Hippocampal formation (tissue), 2 donors: ENCODE results near the gene PAX4.

ENCODE experiments used
- DNase-seq, 2 donors: peaks; one replicate each; lab custom pipeline; 2025; lab: John Stamatoyannopoulos, UW

PAX4 gene, protein sequence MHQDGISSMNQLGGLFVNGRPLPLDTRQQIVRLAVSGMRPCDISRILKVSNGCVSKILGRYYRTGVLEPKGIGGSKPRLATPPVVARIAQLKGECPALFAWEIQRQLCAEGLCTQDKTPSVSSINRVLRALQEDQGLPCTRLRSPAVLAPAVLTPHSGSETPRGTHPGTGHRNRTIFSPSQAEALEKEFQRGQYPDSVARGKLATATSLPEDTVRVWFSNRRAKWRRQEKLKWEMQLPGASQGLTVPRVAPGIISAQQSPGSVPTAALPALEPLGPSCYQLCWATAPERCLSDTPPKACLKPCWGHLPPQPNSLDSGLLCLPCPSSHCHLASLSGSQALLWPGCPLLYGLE

DNA sequence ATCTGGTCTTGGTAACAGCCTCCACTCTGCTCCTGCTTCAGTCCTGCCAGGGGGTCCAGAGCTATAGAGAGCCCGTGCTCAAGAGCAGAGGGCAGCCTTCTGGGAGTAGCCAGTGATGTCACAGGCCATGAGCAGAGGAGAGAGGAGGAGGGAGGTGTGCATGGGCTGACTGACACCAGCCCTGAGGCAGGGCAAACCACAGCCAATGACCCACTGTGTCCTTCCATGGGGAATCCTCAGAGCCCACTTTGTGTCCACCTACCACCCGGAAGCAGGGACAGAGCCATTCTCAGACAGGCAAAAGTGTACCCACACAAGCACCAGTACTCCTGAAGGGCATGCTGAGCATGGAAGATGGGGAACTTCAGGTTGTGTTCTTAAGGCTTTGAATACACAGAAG lies at the start of gene PAX4:
PAX4 (minus strand) TSS at position 101 of the 400 bp plus-strand sequence. CDS start 2,214 bp downstream, outside the sequence.
- DNase-seq = no peak

DNA sequence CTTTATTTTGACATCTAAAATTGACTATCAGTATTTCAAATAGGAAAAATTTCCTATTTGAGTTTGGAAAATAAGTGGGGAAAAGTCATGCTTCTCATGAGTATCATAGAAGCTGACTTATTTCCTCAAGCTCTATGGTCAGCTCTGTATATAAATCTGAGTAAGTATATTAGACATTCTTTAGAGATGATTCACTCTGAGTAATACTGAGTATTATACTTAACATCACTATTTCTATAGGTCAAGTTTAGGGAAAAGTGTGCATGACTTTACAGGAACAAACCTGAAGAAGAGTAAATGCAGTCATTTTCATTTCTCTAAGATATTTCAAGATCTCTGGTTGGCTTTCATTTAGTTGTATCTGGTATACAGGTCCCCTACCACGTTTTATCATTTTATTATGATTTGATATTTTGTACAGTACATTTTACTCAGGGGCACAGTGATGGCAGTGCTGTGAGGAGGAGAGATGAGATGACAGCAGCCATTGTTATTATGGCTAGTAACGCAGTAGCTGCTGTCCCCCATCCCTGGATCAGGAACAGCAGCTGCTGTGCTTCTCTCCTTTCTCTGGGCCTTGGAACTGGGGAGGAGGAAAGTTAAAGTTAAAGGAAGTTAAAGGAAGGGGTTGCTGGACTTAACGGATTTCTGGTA lies 49.2 kb upstream of the PAX4 start:
- no peak for DNase-seq

DNA sequence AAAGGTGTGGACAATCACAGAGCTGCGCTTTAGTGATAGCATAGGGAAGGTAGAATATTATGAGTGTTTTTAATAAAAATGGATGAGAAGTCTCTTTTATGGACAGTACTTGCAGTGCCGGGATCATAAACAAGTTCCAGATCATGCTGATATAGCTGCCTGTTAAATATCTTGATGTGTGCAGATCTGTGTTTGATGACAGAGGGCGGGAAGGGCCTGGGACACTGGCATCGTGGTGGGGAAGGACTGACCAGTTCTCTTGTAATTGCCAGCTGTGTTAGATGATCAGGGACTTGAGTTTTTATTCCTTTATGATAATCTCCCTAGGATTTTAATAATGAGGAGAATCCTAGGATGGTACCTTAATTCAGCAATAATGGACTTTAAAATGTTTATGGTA lies 48.7 kb upstream of the PAX4 start:
- no peak for DNase-seq

DNA sequence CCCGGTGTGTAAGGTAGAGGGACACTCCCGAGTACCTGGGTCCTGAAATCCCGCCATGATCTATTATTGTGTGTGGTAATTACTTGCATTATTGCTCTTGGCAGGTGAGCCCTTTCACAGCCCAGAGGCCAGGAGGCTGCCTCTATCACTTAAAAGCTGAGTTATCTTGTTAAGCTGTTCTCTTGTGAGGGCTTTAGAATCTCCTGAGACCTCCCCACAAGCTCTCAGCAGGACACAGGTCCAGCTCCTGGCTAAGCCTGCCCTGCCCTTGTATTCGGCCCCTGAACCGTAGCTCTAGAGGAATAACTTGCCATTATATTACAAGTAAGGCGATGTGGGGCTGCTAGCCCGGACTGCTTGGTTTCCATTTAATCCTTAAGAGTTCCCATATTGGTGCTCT lies 48.0 kb upstream of the PAX4 start:
- no peak for DNase-seq

DNA sequence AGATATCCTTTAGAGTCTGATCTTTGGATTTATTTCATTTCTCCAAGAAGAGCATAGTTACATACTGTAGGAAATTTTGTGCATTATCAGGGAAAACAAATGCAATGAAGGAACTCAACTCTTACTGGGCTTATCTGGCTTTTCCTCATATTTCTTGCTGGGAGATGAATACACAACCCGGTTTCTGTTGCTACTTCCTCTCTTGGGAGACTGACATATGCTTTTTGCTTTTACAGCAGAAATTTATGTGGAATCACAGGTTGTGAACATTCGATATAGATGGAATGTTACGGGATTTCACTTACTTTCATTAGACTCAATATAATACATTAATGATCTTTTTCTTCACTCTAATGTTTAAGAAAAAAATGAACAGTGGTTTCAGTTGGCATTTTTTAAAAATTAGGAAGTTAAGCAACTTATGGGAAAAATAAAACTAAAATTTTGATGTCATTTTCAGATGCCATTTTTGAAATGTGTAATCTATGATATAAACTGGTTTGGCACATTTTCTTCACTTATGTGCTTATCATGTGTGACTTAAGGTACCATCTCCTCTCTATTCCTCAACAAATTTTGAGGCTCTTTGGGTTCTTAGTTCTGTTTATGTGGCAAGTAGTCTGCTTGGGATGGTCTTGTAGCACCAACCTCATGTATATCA lies 41.2 kb upstream of the PAX4 start:
- DNase-seq = no peak

DNA sequence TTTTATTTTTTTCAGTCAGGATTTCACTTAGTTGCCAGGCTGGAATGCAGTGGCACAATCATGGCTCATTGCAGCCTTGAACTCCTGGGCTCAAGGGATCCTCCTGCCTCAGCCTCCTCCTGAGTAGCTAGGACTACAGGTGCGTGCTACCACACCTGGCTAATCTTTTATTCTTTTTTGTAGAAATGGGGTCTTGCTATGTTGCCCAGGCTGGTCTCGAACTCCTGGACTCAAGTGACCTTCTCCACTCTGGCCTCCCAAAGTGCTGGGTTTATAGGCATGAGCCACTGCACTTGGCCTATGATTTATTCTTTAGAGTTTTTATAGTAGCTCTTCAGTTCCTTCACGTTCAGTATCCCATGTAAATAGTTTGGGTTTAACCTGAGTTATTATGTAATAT lies 39.6 kb upstream of the PAX4 start:
- no peak for DNase-seq

DNA sequence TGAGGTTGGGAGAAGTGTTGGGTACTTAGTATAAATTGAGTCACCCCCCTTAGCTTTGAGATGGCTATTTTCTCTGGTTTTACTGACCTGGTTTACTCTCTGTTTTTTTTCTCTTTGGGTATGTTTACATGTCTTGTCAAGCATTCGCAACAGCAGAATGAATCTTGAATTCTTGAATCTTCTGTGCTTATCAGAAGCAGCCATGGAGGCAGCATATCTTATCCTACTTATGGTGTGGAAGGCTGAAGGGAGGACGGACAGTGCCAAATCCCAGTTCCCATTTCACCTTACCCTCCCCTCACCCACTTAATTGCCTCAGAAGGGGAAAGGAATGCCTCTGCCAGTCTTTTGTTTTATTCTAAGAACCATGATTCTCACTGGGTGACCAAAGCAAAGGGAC lies 37.8 kb upstream of the PAX4 start:
- no peak for DNase-seq

DNA sequence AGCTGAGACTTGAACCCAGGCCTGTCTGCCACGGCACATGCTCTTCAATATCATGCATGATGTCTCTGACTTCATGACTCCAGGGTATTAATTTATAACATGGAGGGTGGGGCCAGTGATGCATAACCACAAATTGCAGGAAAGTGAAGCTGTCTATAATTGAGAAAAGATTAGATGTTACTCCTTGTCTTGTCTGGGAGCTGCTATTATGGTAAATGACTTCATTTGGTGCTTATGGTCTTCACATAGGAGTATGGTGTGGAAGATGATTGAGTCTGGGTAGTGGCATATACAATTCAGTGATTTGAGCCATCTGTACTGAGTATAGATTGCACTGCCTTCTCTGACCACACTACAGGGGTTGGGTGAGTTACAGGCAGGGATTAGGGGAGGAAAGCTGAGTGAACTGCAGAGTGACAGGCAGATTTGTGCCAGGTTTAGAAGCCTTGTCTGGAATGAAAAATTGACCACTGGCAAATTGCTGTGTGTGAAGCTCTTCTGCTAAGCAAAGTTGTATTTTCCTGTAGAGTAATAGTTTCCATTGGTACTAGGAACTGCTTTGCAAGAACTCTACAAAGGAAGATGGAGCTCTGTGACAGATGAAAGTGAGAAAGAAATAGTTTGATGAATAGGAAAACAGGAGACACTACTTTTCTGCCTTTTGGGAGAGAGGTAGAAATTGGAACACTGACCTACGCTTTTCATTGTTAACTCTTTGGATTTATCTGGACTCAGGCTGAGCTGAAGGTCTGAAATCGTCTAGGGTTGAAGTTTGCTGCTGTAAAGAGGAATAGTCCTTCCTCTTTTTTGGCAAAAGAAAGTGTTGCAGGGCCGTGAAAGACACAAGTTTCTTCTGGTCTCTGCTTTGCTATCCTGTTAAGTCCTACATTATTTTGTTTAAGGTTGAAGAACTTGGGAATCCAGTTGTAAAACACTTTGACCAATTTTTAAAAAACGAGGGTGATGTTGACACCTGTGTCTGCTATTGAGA lies 36.8 kb upstream of the PAX4 start:
- no peak for DNase-seq

DNA sequence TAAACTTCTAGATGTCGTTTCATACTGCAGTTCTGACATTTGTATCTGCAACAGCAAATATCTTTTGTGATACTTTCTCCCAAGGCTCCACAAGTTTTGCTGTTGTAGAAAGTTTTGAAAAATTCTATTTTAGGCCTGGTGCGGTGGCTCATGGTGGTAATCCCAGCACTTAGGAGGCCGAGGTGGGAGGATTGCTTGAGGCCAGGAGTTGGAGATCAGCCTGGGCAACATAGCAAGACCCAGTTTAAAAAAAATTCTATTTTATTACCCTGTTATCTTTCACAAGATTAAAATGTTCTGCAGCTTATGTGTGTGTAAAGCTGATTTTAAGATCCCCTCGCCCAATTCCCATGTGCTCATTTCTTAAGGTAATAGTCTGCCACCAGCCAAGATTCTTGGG lies 35.5 kb upstream of the PAX4 start:
- no peak for DNase-seq

DNA sequence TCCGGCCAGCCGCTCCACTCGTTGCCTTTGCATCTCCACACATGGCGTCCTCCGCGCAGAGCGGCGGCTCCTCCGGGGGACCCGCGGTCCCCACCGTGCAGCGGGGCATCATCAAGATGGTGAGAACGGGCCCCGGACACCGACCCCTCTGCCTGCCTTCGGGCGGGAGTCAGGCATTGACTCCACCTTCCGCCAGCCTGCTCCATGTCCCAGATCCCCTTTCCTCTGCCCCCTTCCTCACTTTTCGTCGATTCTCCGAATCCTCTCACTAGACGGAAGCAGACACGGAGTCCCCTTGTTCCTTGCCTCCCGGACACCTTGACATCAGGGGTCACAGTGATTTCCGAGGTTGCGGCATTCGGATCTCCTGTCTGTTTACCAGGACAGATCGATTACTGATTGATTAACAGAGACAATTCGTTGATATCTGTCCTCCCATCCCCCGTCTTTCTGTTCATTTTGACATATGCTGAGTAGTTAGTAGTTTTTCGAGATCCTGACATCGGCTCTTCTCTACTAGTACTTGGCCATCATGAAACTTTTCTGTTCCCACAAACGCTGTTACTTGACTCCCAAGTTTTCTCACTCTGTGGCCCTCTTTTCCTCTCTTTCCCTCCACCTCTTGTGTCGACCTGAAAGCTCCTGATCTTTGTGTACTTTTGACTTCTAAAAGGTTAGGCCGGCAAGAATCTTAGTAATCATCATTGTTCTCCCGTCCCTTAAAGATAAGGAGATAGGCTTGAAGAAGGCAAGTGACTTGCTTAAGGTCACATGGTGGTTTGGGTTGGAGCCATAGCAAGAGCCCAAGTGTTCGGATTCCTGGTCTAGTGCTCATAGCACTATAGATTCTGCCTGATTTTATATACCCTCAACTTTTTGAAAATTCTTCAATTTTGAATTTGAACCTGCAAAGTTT lies 34.6 kb upstream of the PAX4 start:
- no peak for DNase-seq

DNA sequence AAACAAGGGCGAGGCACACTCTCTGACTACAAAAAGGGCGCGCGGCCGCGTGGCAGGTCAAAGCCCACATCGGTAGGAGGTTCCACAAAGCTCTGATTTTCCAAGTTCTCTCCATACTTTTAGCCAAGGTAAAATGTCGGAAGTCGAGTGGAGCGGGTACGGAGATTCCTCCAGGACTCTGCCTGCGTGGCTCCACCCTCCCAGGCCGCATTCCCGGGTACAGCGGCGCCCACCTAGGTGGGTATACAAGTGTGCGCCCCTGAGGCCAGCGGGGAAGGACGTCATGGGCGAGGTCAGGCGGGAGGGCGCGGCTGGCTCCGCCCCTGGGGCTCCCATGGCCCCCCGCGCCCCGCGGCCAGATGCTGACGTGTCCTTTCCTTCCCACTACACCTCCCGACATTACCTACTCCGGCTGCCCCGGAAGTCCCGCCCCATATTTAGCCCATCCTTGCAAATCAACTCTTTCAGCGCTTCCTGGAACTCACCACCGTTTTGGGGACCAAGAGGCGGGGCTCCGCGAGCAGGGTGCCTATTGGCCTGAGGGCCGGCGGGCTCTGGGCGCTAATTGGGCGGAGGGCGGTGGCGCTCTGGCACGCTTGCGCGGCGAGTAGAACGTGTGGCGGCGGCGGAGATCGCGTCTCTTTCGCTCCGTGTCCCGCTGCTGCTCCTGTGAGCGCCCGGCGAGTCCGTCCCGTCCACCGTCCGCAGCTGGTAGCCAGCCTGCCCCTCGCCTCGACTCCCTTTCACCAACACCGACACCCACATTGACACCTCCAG lies 33.8 kb upstream of the PAX4 start, which contains the start of gene SND1:
SND1 (plus strand) TSS at position 639 of the 777 bp plus-strand sequence. CDS start 180 bp downstream, outside the sequence.
- peak; percentile 99 to 100 for DNase-seq

DNA sequence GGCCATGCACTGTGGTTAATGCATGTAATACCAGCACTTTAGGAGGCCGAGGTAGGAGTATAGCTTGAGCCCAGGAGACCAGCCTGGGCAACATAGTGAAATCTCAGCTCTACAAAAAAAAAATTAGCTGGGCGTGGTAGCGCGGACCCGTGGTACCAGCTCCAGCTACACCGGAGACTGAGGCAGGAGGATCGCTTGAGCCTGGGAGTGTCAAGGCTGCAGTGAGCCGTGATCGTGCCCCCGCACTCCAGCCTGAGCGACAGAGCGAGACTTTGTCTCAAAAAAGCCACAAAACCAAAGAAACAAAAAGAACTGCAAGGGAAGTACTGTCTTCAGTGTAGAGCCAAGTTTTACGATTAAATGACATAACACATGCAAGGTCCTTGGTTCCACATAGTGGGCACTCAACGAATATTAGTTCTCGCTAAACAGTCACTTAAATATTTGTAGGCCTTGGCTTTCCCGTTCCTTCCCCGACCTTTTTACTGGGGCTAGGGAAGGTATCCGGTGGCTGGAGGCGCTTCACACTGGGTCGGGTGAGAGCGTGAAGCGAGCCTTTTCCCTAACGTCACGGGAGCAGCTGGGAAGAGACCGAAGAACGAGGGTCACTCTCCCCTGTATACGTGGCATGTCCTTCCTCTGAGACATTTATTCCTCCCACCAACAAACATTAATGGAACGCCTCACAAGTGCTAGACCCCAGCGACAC lies 33.1 kb upstream of the PAX4 start:
- DNase-seq = peak in 1 of 2 donors; percentile 39

DNA sequence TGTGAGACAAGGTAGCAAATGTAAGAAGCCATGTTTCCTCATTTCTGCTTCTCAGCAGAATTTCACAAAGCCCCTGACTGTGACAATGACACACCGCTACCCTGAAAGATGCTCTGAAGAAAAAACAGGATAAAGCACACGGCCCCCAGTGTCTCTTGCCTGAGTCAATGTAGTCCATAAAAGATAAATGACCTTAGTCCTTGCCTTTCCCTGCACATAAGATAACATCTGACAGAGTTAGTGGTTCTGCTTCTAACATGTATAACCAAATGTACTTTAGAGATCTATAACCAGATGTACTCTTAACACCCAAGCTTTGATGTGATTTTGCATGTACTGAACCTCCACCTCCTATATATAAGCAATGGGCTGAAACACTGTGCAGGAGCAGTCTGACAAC lies 31.0 kb upstream of the PAX4 start:
- no peak for DNase-seq

DNA sequence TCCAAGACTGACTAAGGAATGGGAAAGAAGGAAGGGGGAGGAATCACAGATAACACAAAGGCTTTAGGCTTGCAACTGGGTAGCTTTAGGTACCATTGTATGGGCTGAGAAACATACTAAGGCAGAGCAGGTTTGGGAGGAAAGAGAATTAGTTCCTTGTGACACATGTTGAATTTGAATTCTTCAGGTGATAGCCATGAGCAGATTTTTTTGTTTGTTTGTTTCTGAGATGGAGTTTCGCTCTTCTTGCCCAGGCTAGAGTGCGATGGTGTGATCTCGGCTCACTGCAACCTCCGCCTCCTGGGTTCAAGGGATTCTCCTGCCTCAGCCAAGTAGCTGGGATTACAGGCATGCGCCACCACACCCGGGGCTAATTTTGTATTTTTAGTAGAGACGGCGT lies 29.7 kb upstream of the PAX4 start:
- no peak for DNase-seq

DNA sequence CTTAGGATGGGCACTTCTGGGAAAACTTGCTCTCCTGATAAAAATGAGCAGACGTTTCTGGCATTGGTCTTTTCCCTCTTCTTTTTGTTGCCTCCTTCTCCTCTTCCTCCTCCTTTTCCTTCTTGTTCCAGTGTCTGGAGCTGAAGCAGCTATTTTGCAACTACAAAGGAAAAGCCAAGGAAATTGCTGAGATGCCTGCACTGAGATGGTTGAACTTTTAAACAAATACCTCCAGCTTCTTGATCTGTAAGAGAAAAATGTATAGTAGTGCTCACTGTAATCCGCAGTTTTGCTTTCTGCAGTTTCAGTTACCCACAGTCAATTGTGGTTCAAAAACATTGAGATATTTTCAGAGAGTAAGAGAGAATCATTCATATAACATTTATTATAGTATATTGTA lies 26.5 kb upstream of the PAX4 start:
- DNase-seq = no peak

DNA sequence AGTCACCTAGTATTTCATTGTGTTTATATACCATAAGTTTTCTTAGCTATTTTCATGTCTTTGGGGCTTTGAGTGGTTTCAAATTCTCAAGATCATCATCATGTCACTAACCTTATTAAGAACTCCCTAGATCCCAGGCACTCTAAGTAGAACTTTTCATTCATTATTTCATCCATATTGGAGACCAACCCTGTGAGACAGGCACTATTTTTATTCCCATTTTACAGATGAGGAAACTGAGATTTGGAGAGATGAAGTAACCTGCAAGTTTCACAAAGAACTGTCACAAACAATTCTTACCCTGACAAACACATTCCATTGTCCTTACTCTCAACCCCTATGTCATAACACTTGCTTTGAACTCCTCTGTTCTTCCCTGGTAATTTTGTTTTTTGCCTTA lies 20.3 kb upstream of the PAX4 start:
- no peak for DNase-seq

DNA sequence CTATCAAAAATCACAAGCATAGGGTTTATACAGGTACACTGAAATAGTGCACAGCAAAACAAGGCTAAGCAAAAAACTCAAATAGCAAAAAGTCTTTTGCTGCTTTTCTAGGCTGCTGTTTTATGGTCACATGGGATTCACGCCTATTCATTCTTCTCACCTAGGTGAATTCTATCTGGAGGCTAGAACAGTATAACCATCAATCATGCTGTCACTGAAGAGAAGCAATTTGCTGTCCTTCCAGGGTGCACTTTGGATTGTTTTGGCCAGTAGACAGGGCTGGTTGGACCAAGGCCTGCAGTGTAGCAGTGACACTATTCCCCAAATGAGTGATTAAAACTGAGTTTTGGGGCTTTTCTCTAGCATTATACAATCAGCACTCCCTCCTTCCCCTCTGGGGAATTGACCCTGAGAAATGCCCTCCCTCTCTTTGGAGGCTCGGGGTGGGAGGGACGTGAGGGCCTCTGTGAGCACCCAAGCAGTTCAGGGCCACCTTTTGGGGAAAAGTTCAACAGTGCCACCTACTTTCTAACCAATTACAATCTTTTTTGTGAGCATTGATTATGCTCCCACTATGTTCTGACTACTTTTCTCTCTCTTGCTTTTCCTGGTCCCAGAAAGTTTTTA lies 17.8 kb upstream of the PAX4 start:
- no peak for DNase-seq

DNA sequence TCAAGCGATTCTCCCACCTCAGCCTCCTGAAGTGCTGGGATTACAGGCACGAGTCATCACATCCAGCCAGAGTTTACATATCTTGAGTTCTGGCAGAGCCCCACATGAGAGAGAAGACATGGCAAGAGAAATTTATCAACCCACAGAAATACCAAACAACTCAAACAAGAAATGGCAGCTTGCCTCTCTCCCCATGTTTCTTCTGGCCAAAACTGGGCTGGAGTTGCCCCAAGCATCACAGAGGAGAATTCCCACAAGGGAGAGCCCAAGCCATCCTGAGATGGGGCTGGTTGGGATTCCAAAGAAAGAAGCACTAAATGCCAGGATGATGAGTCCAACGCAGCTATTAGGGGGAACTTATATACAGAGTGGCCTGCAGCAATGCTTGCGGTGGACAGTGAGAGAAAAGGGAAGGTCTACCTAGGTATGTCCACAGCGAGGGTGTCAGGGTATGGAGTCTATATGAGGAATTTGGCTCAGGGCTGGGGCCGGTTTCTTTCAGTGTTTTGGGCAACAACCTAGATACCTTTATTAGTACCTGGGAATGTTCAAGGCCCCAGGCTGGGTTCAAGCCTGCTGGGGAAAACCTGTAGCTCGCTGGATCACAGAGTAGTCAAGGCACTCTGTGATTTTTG lies 14.5 kb upstream of the PAX4 start:
- no peak for DNase-seq
